Activated CD4-positive, CD25-positive, alpha-beta regulatory T cell treated with anti-CD3 and anti-CD28 coated beads, Interleukin-2, amount 50 U/mL, for 16 hours (primary cell): ENCODE results near the gene KIAA1217.

ENCODE experiments used
- DNase-seq: peaks from one replicate; pipeline ENCODE4 v3.0.0-alpha.2; 2020; ENCODE audit warnings: low read depth, low spot score

Gene KIAA1217

GRCh38 chr10:24589265-24589664 is 380.3 kb downstream of the KIAA1217 start:
- DNase-seq: no peak

GRCh38 chr10:24590697-24591457 is 381.9 kb downstream of the KIAA1217 start:
- no peak for DNase-seq

- DNase-seq: no peak
Measured at GRCh38 chr10:24596217-24596930, 387.4 kb downstream of the KIAA1217 start.

GRCh38 chr10:24597426-24597825 is 388.5 kb downstream of the KIAA1217 start:
- DNase-seq: no peak
